Stomach (tissue), 4 donors: ENCODE measurements around the gene CASS4.

Experiments
- EP300 ChIP-seq: sonication (generic); formaldehyde crosslinking; IDR thresholded peaks from one replicate; pipeline ENCODE4 v1.6.1; 2017; ENCODE audit warnings: antibody characterized with exemption
- POLR2A ChIP-seq, 4 donors: fragments of 450-650 bp; IDR thresholded peaks; one replicate each; pipeline ENCODE4 v1.6.1; 2016; ENCODE audit warnings: antibody characterized with exemption in 4 of 4, control low read depth in 2 of 4, mild to moderate bottlenecking in 1 of 4, moderate library complexity in 1 of 4
- TF ChIP-seq, protein P1 (sequence below), 7 experiments: fragments of 450-650 bp in 4 of 7; fragments of 200-600 bp in 3 of 7; sonication (generic) in 3 of 7; IDR thresholded peaks; one replicate each; pipeline ENCODE4 v1.5.1; 2016 to 2019; ENCODE audit warnings: antibody characterized with exemption in 7 of 7, control low read depth in 2 of 7, mild to moderate bottlenecking in 1 of 7

DNA sequence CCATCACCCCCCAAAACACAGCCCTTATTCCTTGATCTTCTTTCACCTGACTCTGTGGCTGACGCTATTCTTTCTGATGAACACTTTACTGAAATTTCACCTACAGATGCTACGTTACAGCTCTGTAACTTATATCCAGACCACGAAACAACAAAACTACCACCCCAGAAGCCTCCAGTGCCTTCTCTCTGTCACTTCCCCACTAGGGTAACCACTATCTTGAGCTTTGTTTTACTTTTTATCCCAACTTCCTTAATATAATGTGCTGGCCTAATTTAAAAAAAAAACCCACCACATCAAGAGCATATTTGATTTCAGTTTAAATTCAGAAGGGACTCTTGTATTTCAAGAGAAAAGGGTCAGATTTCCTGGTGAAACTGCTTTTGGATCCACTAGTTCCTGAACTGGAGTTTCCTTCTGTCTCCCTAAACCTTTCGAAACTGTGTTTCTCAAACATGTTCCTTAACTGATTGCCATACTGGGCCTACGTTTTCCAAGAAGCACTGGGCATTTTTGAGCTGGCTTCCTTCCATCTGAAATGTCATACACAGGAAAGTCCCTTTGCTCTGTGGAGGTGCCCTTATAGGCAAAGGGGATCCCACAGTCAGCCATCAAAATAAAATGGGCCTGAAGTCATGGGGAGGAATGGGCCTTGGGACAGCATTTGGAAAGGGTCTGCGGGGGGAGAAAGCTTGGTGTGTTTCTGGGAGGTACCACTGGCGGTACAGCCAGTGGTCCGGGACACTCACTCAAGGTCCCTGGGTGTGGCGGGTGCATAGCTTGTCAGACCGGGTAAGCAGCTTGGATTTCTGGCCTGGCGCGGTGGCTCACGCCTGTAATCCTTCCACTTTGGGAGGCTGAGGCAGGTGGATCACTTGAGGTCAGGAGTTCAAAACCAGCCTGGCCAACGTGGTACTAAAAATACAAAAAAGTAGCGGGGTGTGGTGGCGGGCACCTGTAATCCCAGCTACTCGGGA lies 30.6 kb downstream of the CASS4 start:
- TF ChIP-seq, protein P1, sequence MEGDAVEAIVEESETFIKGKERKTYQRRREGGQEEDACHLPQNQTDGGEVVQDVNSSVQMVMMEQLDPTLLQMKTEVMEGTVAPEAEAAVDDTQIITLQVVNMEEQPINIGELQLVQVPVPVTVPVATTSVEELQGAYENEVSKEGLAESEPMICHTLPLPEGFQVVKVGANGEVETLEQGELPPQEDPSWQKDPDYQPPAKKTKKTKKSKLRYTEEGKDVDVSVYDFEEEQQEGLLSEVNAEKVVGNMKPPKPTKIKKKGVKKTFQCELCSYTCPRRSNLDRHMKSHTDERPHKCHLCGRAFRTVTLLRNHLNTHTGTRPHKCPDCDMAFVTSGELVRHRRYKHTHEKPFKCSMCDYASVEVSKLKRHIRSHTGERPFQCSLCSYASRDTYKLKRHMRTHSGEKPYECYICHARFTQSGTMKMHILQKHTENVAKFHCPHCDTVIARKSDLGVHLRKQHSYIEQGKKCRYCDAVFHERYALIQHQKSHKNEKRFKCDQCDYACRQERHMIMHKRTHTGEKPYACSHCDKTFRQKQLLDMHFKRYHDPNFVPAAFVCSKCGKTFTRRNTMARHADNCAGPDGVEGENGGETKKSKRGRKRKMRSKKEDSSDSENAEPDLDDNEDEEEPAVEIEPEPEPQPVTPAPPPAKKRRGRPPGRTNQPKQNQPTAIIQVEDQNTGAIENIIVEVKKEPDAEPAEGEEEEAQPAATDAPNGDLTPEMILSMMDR (IDR thresholded peaks at IDR 0.05), result no peak
- TF ChIP-seq POLR2A (IDR thresholded peaks at IDR 0.05) (no peak), EP300 (no peak)
